Transverse colon (tissue), 4 donors: ENCODE results near the gene SLC39A11. TPM values are rescaled to one million over a fixed set of nuclear protein-coding genes. Genes with fewer than 3 reads are reported as not detected.
"Not testable (repeated sequence)": the region's sequence is repeated elsewhere in the genome, so short reads cannot be mapped to it uniquely, and the experiment has no call there.

Experiments
- DNase-seq: peaks from one replicate; pipeline ENCODE4 v3.0.0-alpha.2; 2019
- H3K27ac ChIP-seq, 4 donors: fragments of 200-600 bp; sonication (generic); 2 replicates each; pipeline ENCODE4 v1.5.1; 2016 to 2018; ENCODE audit warnings: inconsistent platforms in 4 of 4
- H3K27me3 ChIP-seq: fragments of 200-600 bp; sonication (generic); 2 replicates; pipeline ENCODE4 v1.5.1; 2017; ENCODE audit warnings: inconsistent platforms
- H3K36me3 ChIP-seq, 4 donors: fragments of 200-600 bp; sonication (generic); 2 replicates each; pipeline ENCODE4 v1.5.1; 2017 to 2019; ENCODE audit warnings: inconsistent platforms in 4 of 4
- H3K4me1 ChIP-seq, 4 donors: fragments of 200-600 bp; sonication (generic); 2 replicates each; pipeline ENCODE4 v1.5.1; 2017 to 2020; ENCODE audit warnings: inconsistent platforms in 4 of 4
- H3K4me3 ChIP-seq, 4 donors: fragments of 200-600 bp; sonication (generic); 1 replicate in 1 of 4; 2 replicates in 3 of 4; pipeline versions ENCODE4 v1.5.1 to v1.6.1; 2017 to 2019; ENCODE audit warnings: inconsistent platforms in 4 of 4
- H3K9me3 ChIP-seq, 2 donors: fragments of 200-600 bp; sonication (generic); 2 replicates each; pipeline ENCODE4 v1.5.1; 2017 to 2019; ENCODE audit warnings: inconsistent platforms in 2 of 2
- CTCF ChIP-seq, 5 experiments: fragments of 200-600 bp in 3 of 5; fragments of 450-650 bp in 2 of 5; sonication (generic) in 3 of 5; IDR thresholded peaks; 1 replicate in 2 of 5; 2 replicates in 3 of 5; pipeline ENCODE4 v1.5.1; 2016 to 2017; ENCODE audit warnings: antibody characterized with exemption in 5 of 5, inconsistent platforms in 3 of 5, mild to moderate bottlenecking in 2 of 5, moderate library complexity in 1 of 5
- EP300 ChIP-seq: sonication (generic); formaldehyde crosslinking; IDR thresholded peaks from one replicate; pipeline ENCODE4 v1.6.1; 2017; ENCODE audit warnings: antibody characterized with exemption, low read depth
- POLR2A ChIP-seq: fragments of 450-650 bp; IDR thresholded peaks from one replicate; pipeline ENCODE4 v1.6.1; 2016; ENCODE audit warnings: antibody characterized with exemption, mild to moderate bottlenecking, moderate library complexity
- POLR2AphosphoS5 ChIP-seq, 3 donors: sonication (generic); formaldehyde crosslinking; IDR thresholded peaks; one replicate each; pipeline ENCODE4 v1.6.1; 2016; ENCODE audit warnings: antibody characterized with exemption in 3 of 3
- WGBS, 2 donors: methylation state at CpG; one replicate each; pipeline ENCODE4 v1.1.5; 2018; ENCODE audit warnings: low coverage in 1 of 2; 5-methylcytosine and 5-hydroxymethylcytosine counted together
- in situ Hi-C, 4 donors: fragments of 200-750 bp; cut with MboI; loops; one replicate each; pipeline versions ENCODE4 v1.15.0 to v1.15.1; 2017; ENCODE audit warnings: low sequenced_read_pairs in 3 of 4, low pct_ligation_motif_present in 1 of 4, low pct_unique_long_range_greater_than_20kb in 1 of 4
- intact Hi-C: fragments of 100-400 bp; cut with DNase I; formaldehyde crosslinking; loops from one replicate; pipeline ENCODE4 v1.15.1; 2023; ENCODE audit warnings: low total_unique reads
- total RNA-seq, 4 donors: library from RNA; depleted of rRNA; stranded (reverse); fragments of >200 nt; gene quantifications; one replicate each; pipeline ENCODE4 v1.1.0, GENCODE V29; 2016

Gene SLC39A11
- total RNA-seq, 4 donors from 2014 or later, result 20.7 to 49.7 (median 33.3) TPM

- intact Hi-C loops (no loop called here), in situ Hi-C loops (no loop called here)
- 91 to 100% methylated on average over 2 to 5 of the region's 5 CpGs for WGBS, 2 donors
- TF ChIP-seq EP300 (no peak), POLR2AphosphoS5 (IDR thresholded peaks at IDR 0.05) (no peak), CTCF (IDR thresholded peaks at IDR 0.05) (no peak), POLR2A (no peak)
- no peaks in the 10 kb centered on the region for H3K9me3 ChIP-seq
- H3K27ac ChIP-seq, result no peak overlapping the region
- no peaks in the 10 kb centered on the region for H3K36me3 ChIP-seq
- no peak for DNase-seq
- no peaks in the 10 kb centered on the region for H3K4me1 ChIP-seq
- H3K27me3 ChIP-seq, result no peaks in the 10 kb centered on the region
- H3K4me3 ChIP-seq, result no peak overlapping the region
Measured at GRCh38 chr17:73062726-73063125, 29.8 kb downstream of the SLC39A11 start.

- Histone ChIP-seq H3K36me3 (no peaks in the 10 kb centered on the region), H3K4me3 (no peak overlapping the region), H3K27ac (no peak overlapping the region), H3K9me3 (no peaks in the 10 kb centered on the region), H3K27me3 (no peaks in the 10 kb centered on the region), H3K4me1 (no peaks in the 10 kb centered on the region)
- in situ Hi-C loops (no loop called here), intact Hi-C loops (no loop called here)
- no peak for TF ChIP-seq EP300
- no peak for DNase-seq
- WGBS, 2 donors, result 96 to 100% methylated on average over 1 to 4 of the region's 4 CpGs
Measured at GRCh38 chr17:73061161-73061560, 31.3 kb downstream of the SLC39A11 start.

- in situ Hi-C loops (no loop called here), intact Hi-C loops (no loop called here)
- no peak for DNase-seq
- no peaks in the 10 kb centered on the region for H3K4me1 ChIP-seq
- no peaks in the 10 kb centered on the region for H3K36me3 ChIP-seq
- TF ChIP-seq POLR2AphosphoS5 (IDR thresholded peaks at IDR 0.05) (no peak), POLR2A (no peak), CTCF (IDR thresholded peaks at IDR 0.05) (no peak), EP300 (no peak)
- WGBS, 2 donors, result 96 to 100% methylated on average over 5 to 7 of the region's 7 CpGs
- no peak overlapping the region for H3K4me3 ChIP-seq
- H3K27me3 ChIP-seq, result no peaks in the 10 kb centered on the region
- H3K9me3 ChIP-seq, result no peaks in the 10 kb centered on the region
- H3K27ac ChIP-seq, result no peak overlapping the region
Measured at GRCh38 chr17:73060721-73061120, 31.8 kb downstream of the SLC39A11 start.

GRCh38 chr17:73059713-73060112, 32.8 kb downstream of the SLC39A11 start:
- 62 to 74% methylated on average over 3 to 4 of the region's 4 CpGs for WGBS, 2 donors
- H3K4me3 ChIP-seq, DNase-seq, H3K36me3 ChIP-seq, H3K27me3 ChIP-seq, H3K4me1 ChIP-seq, in situ Hi-C loops, intact Hi-C loops, H3K9me3 ChIP-seq, H3K27ac ChIP-seq: not testable (repeated sequence)

- Histone ChIP-seq H3K4me1 (no peaks in the 10 kb centered on the region), H3K27ac (no peak overlapping the region), H3K4me3 (no peak overlapping the region), H3K9me3 (no peaks in the 10 kb centered on the region), H3K27me3 (no peaks in the 10 kb centered on the region), H3K36me3 (no peaks in the 10 kb centered on the region)
- intact Hi-C loops, result no loop called here
- WGBS, 2 donors, result 91 to 98% methylated on average over 5 to 6 of the region's 6 CpGs
- no peak for DNase-seq
- TF ChIP-seq CTCF (IDR thresholded peaks at IDR 0.05) (no peak), POLR2AphosphoS5 (IDR thresholded peaks at IDR 0.05) (no peak), EP300 (no peak), POLR2A (no peak)
- in situ Hi-C loops, result no loop called here
Measured at GRCh38 chr17:73058022-73058421, 34.5 kb downstream of the SLC39A11 start.
